Fibroblast of mammary gland (primary cell): ENCODE data around the gene DYNC2I2.

Experiments
- DNase-seq: peaks from one replicate; pipeline ENCODE4 v3.0.0-alpha.2; 2010; ENCODE audit warnings: low read depth
- H3K4me3 ChIP-seq: 2 replicates; pipeline ENCODE4 v1.5.1; 2011; ENCODE audit warnings: low read depth, mild to moderate bottlenecking, low read length, moderate library complexity; ENCODE audit not compliant: control insufficient read depth
- CTCF ChIP-seq: conservative IDR thresholded peaks from 2 replicates; pipeline ENCODE4 v1.5.1; 2011; ENCODE audit warnings: low read depth, low read length, inconsistent platforms; ENCODE audit not compliant: control insufficient read depth, insufficient read depth

DYNC2I2 gene

GRCh38 chr9:128610897-128611296 is 45.8 kb downstream of the DYNC2I2 start:
- TF ChIP-seq CTCF: no peak
- H3K4me3 ChIP-seq: no peak overlapping the region
- no peak for DNase-seq

- TF ChIP-seq CTCF: no peak
- no peak overlapping the region for H3K4me3 ChIP-seq
- peak; percentile 71 for DNase-seq
These were observed 48.9 kb downstream of the DYNC2I2 start for GRCh38 chr9:128607642-128608350.

- DNase-seq: no peak
- no peak overlapping the region for H3K4me3 ChIP-seq
- no peak for TF ChIP-seq CTCF
These were observed 53.0 kb downstream of the DYNC2I2 start for GRCh38 chr9:128603697-128604096.

GRCh38 chr9:128600099-128600498 is 56.5 kb downstream of the DYNC2I2 start:
- no peak for TF ChIP-seq CTCF
- no peak overlapping the region for H3K4me3 ChIP-seq
- DNase-seq: no peak

GRCh38 chr9:128595471-128595870 is 61.2 kb downstream of the DYNC2I2 start:
- no peak for DNase-seq
- TF ChIP-seq CTCF: no peak
- no peak overlapping the region for H3K4me3 ChIP-seq

GRCh38 chr9:128593856-128594255 is 62.8 kb downstream of the DYNC2I2 start:
- no peak overlapping the region for H3K4me3 ChIP-seq
- no peak for TF ChIP-seq CTCF
- DNase-seq: no peak

- no peak for TF ChIP-seq CTCF
- DNase-seq: no peak
- no peak overlapping the region for H3K4me3 ChIP-seq
These were observed 63.6 kb downstream of the DYNC2I2 start for GRCh38 chr9:128593039-128593438.
